Liver (tissue), 9 donors: Measurements from ENCODE around the gene TCF7L1. TPM values are rescaled to one million over a fixed set of nuclear protein-coding genes. Genes with fewer than 3 reads are reported as not detected.

ENCODE experiments used
- DNase-seq: peaks from one replicate; pipeline ENCODE4 v3.0.0-alpha.2; 2017; ENCODE audit warnings: low spot score
- H3K27ac ChIP-seq, 2 donors: one replicate each; pipeline ENCODE4 v1.7.0; 2013; ENCODE audit warnings: inconsistent platforms in 2 of 2, low read length in 2 of 2, control low read depth in 1 of 2, low read depth in 1 of 2, mild to moderate bottlenecking in 1 of 2
- H3K27me3 ChIP-seq, 4 donors: one replicate each; pipeline versions ENCODE4 v1.6.1 to v1.7.0; 2013; ENCODE audit warnings: low read length in 3 of 4, inconsistent platforms in 1 of 4, mild to moderate bottlenecking in 1 of 4, moderate library complexity in 1 of 4; ENCODE audit not compliant: control insufficient read depth in 4 of 4, insufficient read depth in 4 of 4
- H3K36me3 ChIP-seq, 4 donors: one replicate each; pipeline versions ENCODE4 v1.6.1 to v1.7.0; 2013; ENCODE audit warnings: low read length in 3 of 4, mild to moderate bottlenecking in 3 of 4, low read depth in 1 of 4, moderate library complexity in 1 of 4; ENCODE audit not compliant: control insufficient read depth in 4 of 4, insufficient read depth in 3 of 4
- H3K4me1 ChIP-seq, 4 donors: one replicate each; pipeline versions ENCODE4 v1.6.1 to v1.7.0; 2013; ENCODE audit warnings: low read length in 3 of 4, mild to moderate bottlenecking in 3 of 4, moderate library complexity in 1 of 4; ENCODE audit not compliant: control insufficient read depth in 4 of 4, insufficient read depth in 4 of 4
- H3K4me3 ChIP-seq, 3 donors: one replicate each; pipeline versions ENCODE4 v1.6.1 to v1.7.0; 2013; ENCODE audit warnings: low read length in 3 of 3, control low read depth in 1 of 3, low read depth in 1 of 3, mild to moderate bottlenecking in 1 of 3
- H3K9ac ChIP-seq, 2 donors: one replicate each; pipeline ENCODE4 v1.7.0; 2013; ENCODE audit warnings: low read length in 2 of 2, mild to moderate bottlenecking in 2 of 2, moderate library complexity in 2 of 2, control low read depth in 1 of 2, low read depth in 1 of 2
- H3K9me3 ChIP-seq, 4 donors: one replicate each; pipeline versions ENCODE4 v1.6.1 to v1.7.0; 2013; ENCODE audit warnings: low read length in 3 of 4; ENCODE audit not compliant: control insufficient read depth in 4 of 4
- ATF3 ChIP-seq: IDR thresholded peaks from 2 replicates; pipeline ENCODE4 v1.6.1; 2016; ENCODE audit warnings: antibody characterized with exemption
- CTCF ChIP-seq: fragments of 150-350 bp; IDR thresholded peaks from 2 replicates; pipeline ENCODE4 v1.5.1; 2017; ENCODE audit warnings: improper control_type of control experiment, low read depth, low read length; ENCODE audit not compliant: missing input control
- EGR1 ChIP-seq, 2 donors: IDR thresholded peaks; 2 replicates each; pipeline ENCODE4 v1.6.1; 2016 to 2018; ENCODE audit warnings: antibody characterized with exemption in 2 of 2, low read depth in 2 of 2
- FOXA1 ChIP-seq: IDR thresholded peaks from 2 replicates; pipeline ENCODE4 v1.6.1; 2016; ENCODE audit warnings: antibody characterized with exemption
- FOXA2 ChIP-seq: IDR thresholded peaks from 2 replicates; pipeline ENCODE4 v1.6.1; 2016; ENCODE audit warnings: antibody characterized with exemption
- GABPA ChIP-seq, 2 donors: IDR thresholded peaks in 1 of 2; conservative IDR thresholded peaks in 1 of 2; 2 replicates each; pipeline ENCODE4 v1.6.1; 2016; ENCODE audit warnings: antibody characterized with exemption in 2 of 2, mild to moderate bottlenecking in 1 of 2, moderate library complexity in 1 of 2
- HNF4A ChIP-seq, 2 donors: conservative IDR thresholded peaks; 2 replicates each; pipeline ENCODE4 v1.6.1; 2016; ENCODE audit warnings: antibody characterized with exemption in 2 of 2, mild to moderate bottlenecking in 2 of 2
- HNF4G ChIP-seq: IDR thresholded peaks from 2 replicates; pipeline ENCODE4 v1.6.1; 2016; ENCODE audit warnings: antibody characterized with exemption
- JUND ChIP-seq, 2 donors: IDR thresholded peaks; 2 replicates each; pipeline ENCODE4 v1.6.1; 2016; ENCODE audit warnings: antibody characterized with exemption in 2 of 2
- MAX ChIP-seq: IDR thresholded peaks from 2 replicates; pipeline ENCODE4 v1.6.1; 2016; ENCODE audit warnings: antibody characterized with exemption
- NR2F2 ChIP-seq: IDR thresholded peaks from 2 replicates; pipeline ENCODE4 v1.6.1; 2016; ENCODE audit warnings: antibody characterized with exemption
- RAD21 ChIP-seq, 2 donors: IDR thresholded peaks; 2 replicates each; pipeline ENCODE4 v1.6.1; 2016; ENCODE audit warnings: antibody characterized with exemption in 2 of 2, mild to moderate bottlenecking in 2 of 2
- REST ChIP-seq: IDR thresholded peaks from 2 replicates; pipeline ENCODE4 v1.6.1; 2016; ENCODE audit warnings: antibody characterized with exemption, mild to moderate bottlenecking
- RXRA ChIP-seq, 2 donors: IDR thresholded peaks; 2 replicates each; pipeline ENCODE4 v1.6.1; 2017 to 2018; ENCODE audit warnings: antibody characterized with exemption in 2 of 2, mild to moderate bottlenecking in 1 of 2
- SP1 ChIP-seq: IDR thresholded peaks from 2 replicates; pipeline ENCODE4 v1.6.1; 2018; ENCODE audit warnings: antibody characterized with exemption, mild to moderate bottlenecking
- TAF1 ChIP-seq: conservative IDR thresholded peaks from 2 replicates; pipeline ENCODE4 v1.6.1; 2016; ENCODE audit warnings: antibody characterized with exemption, mild to moderate bottlenecking
- YY1 ChIP-seq: IDR thresholded peaks from 2 replicates; pipeline ENCODE4 v1.6.1; 2016; ENCODE audit warnings: antibody characterized with exemption, mild to moderate bottlenecking
- ZBTB33 ChIP-seq: IDR thresholded peaks from 2 replicates; pipeline ENCODE4 v1.6.1; 2016; ENCODE audit warnings: antibody characterized with exemption
- WGBS: extraction: QIAGEN DNeasy Blood & Tissue Kit; methylation state at CpG from one replicate; pipeline ENCODE4 v1.1.7; 2013; 5-methylcytosine and 5-hydroxymethylcytosine counted together
- polyA plus RNA-seq, 2 donors: library from polyadenylated mRNA; stranded (reverse) in 1 of 2; unstranded in 1 of 2; fragments of 200-250 nt in 1 of 2; fragments of >200 nt in 1 of 2; fragmentation: Nextera tagmentation in 1 of 2; extraction: Ambion mirVana in 1 of 2; gene quantifications; one replicate each; pipeline versions ENCODE4 v1.2.1 to v1.2.3, GENCODE V29; 2013 to 2015
- total RNA-seq, 2 donors: library from RNA; depleted of rRNA; stranded (reverse); fragments of >200 nt; gene quantifications; one replicate each; pipeline ENCODE4 v1.2.3, GENCODE V29; 2014
- donor health status: healthy.
- donor health status: healthy.
- donor health status: healthy.
- donor health status: healthy.
- donor health status: healthy.

Gene TCF7L1
- total and polyA plus RNA-seq, 4 donors = 1.6 to 6.0 (median 4.8) TPM

- no peaks in the 10 kb centered on the region for H3K36me3 ChIP-seq
- H3K9ac ChIP-seq = no peak overlapping the region
- H3K4me1 ChIP-seq = no peaks in the 10 kb centered on the region
- H3K9me3 ChIP-seq = no peaks in the 10 kb centered on the region
- 94% methylated on average over 3 of the region's 3 CpGs for WGBS
- TF ChIP-seq TAF1 = no peak
- TF ChIP-seq ATF3 = no peak
- TF ChIP-seq JUND (IDR thresholded peaks at IDR 0.05) = no peak
- no peak for TF ChIP-seq RAD21 (IDR thresholded peaks at IDR 0.05)
- TF ChIP-seq HNF4A (conservative IDR thresholded peaks at IDR 0.05) = no peak
- TF ChIP-seq HNF4G = no peak
- no peak for TF ChIP-seq GABPA (IDR thresholded peaks at IDR 0.05 in 1 of 2, conservative IDR thresholded peaks at IDR 0.05 in 1 of 2)
- no peak for TF ChIP-seq YY1
- no peak for TF ChIP-seq RXRA (IDR thresholded peaks at IDR 0.05)
- no peak for TF ChIP-seq MAX
- TF ChIP-seq REST = no peak
- TF ChIP-seq SP1 = no peak
- TF ChIP-seq FOXA2 = no peak
- no peak for TF ChIP-seq FOXA1
- TF ChIP-seq EGR1 (IDR thresholded peaks at IDR 0.05; ENCODE audit: low read depth in 2 of 2) = no peak
- TF ChIP-seq NR2F2 = no peak
- TF ChIP-seq ZBTB33 = no peak
- no peak for TF ChIP-seq CTCF
- no peak overlapping the region for H3K4me3 ChIP-seq
- no peaks in the 10 kb centered on the region for H3K27me3 ChIP-seq
- no peak for DNase-seq
- no peak overlapping the region for H3K27ac ChIP-seq
Observed at GRCh38 chr2:85199698-85200097, 66.5 kb downstream of the TCF7L1 start.
